Tibial nerve (tissue), 4 donors: ENCODE measurements around the gene LTC4S. TPM values are rescaled to one million over a fixed set of nuclear protein-coding genes. Genes with fewer than 3 reads are reported as not detected.

Experiments used
- DNase-seq, 2 donors: peaks; one replicate each; pipeline ENCODE4 v3.0.0-alpha.2; 2019; ENCODE audit warnings: low spot score in 2 of 2
- H3K27ac ChIP-seq, 4 donors: fragments of 200-600 bp; sonication (generic) in 3 of 4; one replicate each; pipeline ENCODE4 v1.5.1; 2017 to 2019; ENCODE audit warnings: mild to moderate bottlenecking in 1 of 4
- H3K27me3 ChIP-seq, 2 donors: fragments of 200-600 bp; sonication (generic) in 1 of 2; one replicate each; pipeline versions ENCODE4 v1.5.1 to v1.6.0; 2017 to 2019
- H3K36me3 ChIP-seq, 3 donors: fragments of 200-600 bp; sonication (generic); one replicate each; pipeline ENCODE4 v1.5.1; 2018 to 2019
- H3K4me1 ChIP-seq, 4 donors: fragments of 200-600 bp; sonication (generic) in 3 of 4; one replicate each; pipeline ENCODE4 v1.5.1; 2017 to 2019
- H3K4me3 ChIP-seq, 4 donors: fragments of 200-600 bp; sonication (generic) in 3 of 4; one replicate each; pipeline ENCODE4 v1.5.1; 2017 to 2019; ENCODE audit warnings: mild to moderate bottlenecking in 1 of 4, moderate library complexity in 1 of 4
- H3K9me3 ChIP-seq, 4 donors: fragments of 200-600 bp; sonication (generic) in 3 of 4; one replicate each; pipeline ENCODE4 v1.5.1; 2017 to 2019
- EP300 ChIP-seq, 2 donors: sonication (generic); formaldehyde crosslinking; IDR thresholded peaks; one replicate each; pipeline ENCODE4 v1.6.1; 2017; ENCODE audit warnings: antibody characterized with exemption in 2 of 2, mild to moderate bottlenecking in 1 of 2
- POLR2A ChIP-seq, 2 donors: fragments of 450-650 bp; IDR thresholded peaks; one replicate each; pipeline ENCODE4 v1.6.1; 2017; ENCODE audit warnings: antibody characterized with exemption in 2 of 2, mild to moderate bottlenecking in 2 of 2, moderate library complexity in 2 of 2
- WGBS, 2 donors: methylation state at CpG; one replicate each; pipeline ENCODE4 v1.1.5; 2018; 5-methylcytosine and 5-hydroxymethylcytosine counted together
- total RNA-seq, 4 donors: library from RNA; depleted of rRNA; stranded (reverse); fragments of >200 nt; gene quantifications; one replicate each; pipeline ENCODE4 v1.1.0, GENCODE V29; 2016
- TF ChIP-seq, protein P1 (sequence below), 5 experiments: fragments of 200-600 bp in 3 of 5; fragments of 450-650 bp in 2 of 5; sonication (generic) in 3 of 5; IDR thresholded peaks; one replicate each; pipeline ENCODE4 v1.5.1; 2016 to 2019; ENCODE audit warnings: antibody characterized with exemption in 5 of 5, mild to moderate bottlenecking in 3 of 5, moderate library complexity in 2 of 5

Gene LTC4S
- total RNA-seq, 4 donors from 2014 or later: 7.6 to 38.6 (median 18.4) TPM

DNA sequence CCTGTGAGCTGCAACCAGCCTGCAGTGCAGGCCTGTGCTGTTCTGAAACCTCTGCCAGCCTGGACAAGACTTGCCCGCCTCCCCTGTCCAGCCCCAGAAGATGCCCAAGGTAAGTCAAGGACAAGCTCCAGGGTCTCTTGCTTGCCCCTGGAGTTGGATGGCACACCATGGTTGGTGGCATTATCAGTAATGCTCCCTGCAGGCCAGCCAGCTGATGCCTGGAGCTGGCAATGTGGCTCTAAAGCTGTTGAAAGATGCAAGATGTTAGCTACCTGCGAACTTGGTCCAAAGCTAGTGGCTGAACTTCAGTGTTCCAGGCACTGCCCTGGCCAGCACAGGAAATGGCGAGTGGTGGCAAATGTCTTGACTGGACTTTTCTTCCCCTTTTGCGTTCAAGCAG is 14.0 kb upstream of the LTC4S start:
- Histone ChIP-seq H3K36me3 (peaks cover 0 to 57% (median 10%) of the 10 kb centered on the region in 3 donors), H3K27me3 (no peaks in the 10 kb centered on the region), H3K4me1 (no peaks in the 10 kb centered on the region), H3K27ac (no peak overlapping the region), H3K9me3 (no peaks in the 10 kb centered on the region), H3K4me3 (no peak overlapping the region)
- no peak for DNase-seq
- no peak for TF ChIP-seq POLR2A (IDR thresholded peaks at IDR 0.05)
- TF ChIP-seq, protein P1, sequence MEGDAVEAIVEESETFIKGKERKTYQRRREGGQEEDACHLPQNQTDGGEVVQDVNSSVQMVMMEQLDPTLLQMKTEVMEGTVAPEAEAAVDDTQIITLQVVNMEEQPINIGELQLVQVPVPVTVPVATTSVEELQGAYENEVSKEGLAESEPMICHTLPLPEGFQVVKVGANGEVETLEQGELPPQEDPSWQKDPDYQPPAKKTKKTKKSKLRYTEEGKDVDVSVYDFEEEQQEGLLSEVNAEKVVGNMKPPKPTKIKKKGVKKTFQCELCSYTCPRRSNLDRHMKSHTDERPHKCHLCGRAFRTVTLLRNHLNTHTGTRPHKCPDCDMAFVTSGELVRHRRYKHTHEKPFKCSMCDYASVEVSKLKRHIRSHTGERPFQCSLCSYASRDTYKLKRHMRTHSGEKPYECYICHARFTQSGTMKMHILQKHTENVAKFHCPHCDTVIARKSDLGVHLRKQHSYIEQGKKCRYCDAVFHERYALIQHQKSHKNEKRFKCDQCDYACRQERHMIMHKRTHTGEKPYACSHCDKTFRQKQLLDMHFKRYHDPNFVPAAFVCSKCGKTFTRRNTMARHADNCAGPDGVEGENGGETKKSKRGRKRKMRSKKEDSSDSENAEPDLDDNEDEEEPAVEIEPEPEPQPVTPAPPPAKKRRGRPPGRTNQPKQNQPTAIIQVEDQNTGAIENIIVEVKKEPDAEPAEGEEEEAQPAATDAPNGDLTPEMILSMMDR (IDR thresholded peaks at IDR 0.05): no peak
- no peak for TF ChIP-seq EP300 (IDR thresholded peaks at IDR 0.05)
- WGBS, 2 donors: 83 to 100% methylated on average over 4 of the region's 4 CpGs

DNA sequence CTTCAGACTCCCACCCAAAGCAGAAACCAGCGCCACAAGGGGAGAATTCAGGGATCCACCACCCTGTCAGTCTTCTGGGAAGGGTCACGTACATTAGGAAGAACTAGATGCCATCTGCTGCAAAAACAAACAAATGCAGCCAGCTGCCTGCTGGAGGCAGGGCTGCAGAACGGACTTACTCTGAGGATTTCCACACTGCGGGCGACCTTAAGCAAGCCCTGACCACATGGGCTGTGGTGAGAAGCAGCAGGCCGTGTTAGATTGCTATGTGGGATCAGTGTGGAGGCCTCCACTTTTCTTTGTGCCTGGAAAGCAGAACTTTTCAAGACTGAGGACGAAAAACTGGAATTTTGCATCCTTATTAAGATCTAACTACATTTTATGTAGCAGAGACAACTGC is 13.4 kb upstream of the LTC4S start:
- 76 to 85% methylated on average over 7 of the region's 7 CpGs for WGBS, 2 donors
- Histone ChIP-seq H3K4me1 (no peaks in the 10 kb centered on the region), H3K27me3 (no peaks in the 10 kb centered on the region), H3K9me3 (no peaks in the 10 kb centered on the region), H3K27ac (no peak overlapping the region), H3K4me3 (no peak overlapping the region), H3K36me3 (peaks cover 0 to 53% (median 10%) of the 10 kb centered on the region in 3 donors)
- DNase-seq: no peak
- no peak for TF ChIP-seq POLR2A (IDR thresholded peaks at IDR 0.05)
- TF ChIP-seq, protein P1 (IDR thresholded peaks at IDR 0.05): no peak
- no peak for TF ChIP-seq EP300 (IDR thresholded peaks at IDR 0.05)

DNA sequence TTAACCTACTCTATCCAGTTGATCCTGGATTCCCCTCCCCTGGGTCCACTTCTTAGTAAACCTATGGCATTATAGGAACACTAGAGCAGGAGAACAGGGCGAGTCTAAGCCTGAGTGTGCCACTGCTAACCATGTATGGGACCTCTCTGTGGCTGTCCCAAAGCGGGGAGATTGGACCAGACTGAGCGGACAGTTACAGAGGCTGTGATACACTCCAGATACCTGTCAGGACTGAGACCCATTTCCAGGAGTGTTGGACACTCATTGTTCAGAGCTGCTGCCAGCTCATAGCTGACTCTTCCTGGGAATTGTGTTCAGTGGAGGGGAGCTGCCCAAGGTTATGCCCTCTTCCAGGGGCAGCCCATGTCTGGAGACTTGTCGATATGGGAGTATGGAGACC is 11.9 kb upstream of the LTC4S start:
- H3K36me3 ChIP-seq: peaks cover 0 to 39% (median 0%) of the 10 kb centered on the region in 3 donors
- no peak overlapping the region for H3K4me3 ChIP-seq
- no peaks in the 10 kb centered on the region for H3K27me3 ChIP-seq
- no peak overlapping the region for H3K27ac ChIP-seq
- WGBS, 2 donors: 95% methylated on average over 3 to 4 of the region's 4 CpGs
- no peak for TF ChIP-seq POLR2A (IDR thresholded peaks at IDR 0.05)
- TF ChIP-seq, protein P1 (IDR thresholded peaks at IDR 0.05): no peak
- no peak for TF ChIP-seq EP300 (IDR thresholded peaks at IDR 0.05)
- H3K9me3 ChIP-seq: no peaks in the 10 kb centered on the region
- DNase-seq: no peak
- H3K4me1 ChIP-seq: no peaks in the 10 kb centered on the region

DNA sequence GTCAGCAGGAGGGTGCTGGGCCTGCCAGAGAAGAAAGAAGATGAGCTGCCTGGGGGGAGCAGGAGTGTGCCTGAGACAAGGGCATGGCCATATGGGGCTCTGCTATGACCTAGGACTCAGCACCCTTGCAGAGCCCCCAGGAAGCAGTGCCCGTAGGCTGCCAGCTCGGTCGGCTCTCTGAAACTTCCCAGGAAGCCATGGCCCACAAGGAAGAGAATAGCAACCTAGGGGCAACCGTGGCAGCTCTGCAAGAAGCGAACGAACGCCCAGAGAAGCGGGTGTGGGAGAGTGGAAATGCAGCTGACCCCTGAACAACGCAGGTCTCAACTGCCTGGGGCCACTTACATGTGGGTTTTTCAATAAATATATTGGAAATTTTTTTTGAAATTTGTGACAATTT is 10.7 kb upstream of the LTC4S start:
- no peak overlapping the region for H3K4me3 ChIP-seq
- WGBS, 2 donors: 90 to 91% methylated on average over 9 of the region's 9 CpGs
- H3K9me3 ChIP-seq: no peaks in the 10 kb centered on the region
- no peaks in the 10 kb centered on the region for H3K4me1 ChIP-seq
- no peak overlapping the region for H3K27ac ChIP-seq
- TF ChIP-seq, protein P1 (IDR thresholded peaks at IDR 0.05): no peak
- TF ChIP-seq EP300 (IDR thresholded peaks at IDR 0.05): no peak
- TF ChIP-seq POLR2A (IDR thresholded peaks at IDR 0.05): no peak
- H3K36me3 ChIP-seq: peaks cover 0 to 28% (median 0%) of the 10 kb centered on the region in 3 donors
- DNase-seq: no peak
- H3K27me3 ChIP-seq: no peaks in the 10 kb centered on the region

DNA sequence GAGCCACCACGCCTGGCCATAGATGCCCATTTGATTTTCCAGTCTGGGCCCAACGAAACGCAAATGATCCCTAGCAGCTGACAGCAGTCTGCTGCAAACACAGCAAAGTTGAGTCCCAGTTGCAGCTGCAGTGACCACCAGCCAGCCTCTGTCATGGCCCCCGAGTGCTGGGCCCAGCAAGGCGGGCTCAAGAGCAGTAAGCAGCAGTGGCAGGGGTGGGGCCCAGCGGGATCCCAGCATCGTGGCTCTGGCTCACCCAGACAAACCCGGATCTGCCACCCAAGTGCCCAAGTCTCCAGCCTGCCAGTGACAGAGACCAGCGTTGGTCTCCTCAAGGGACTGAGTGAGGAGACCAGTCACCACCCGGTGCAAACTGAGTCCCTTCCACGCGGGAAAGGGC is 6.9 kb upstream of the LTC4S start:
- WGBS, 2 donors: 74 to 76% methylated on average over 11 of the region's 12 CpGs
- Histone ChIP-seq H3K9me3 (no peaks in the 10 kb centered on the region), H3K27ac (no peak overlapping the region), H3K4me1 (no peaks in the 10 kb centered on the region), H3K27me3 (no peaks in the 10 kb centered on the region), H3K36me3 (peaks cover 0 to 5% (median 0%) of the 10 kb centered on the region in 3 donors), H3K4me3 (no peak overlapping the region)
- TF ChIP-seq, protein P1 (IDR thresholded peaks at IDR 0.05): no peak
- TF ChIP-seq POLR2A (IDR thresholded peaks at IDR 0.05) (no peak), EP300 (IDR thresholded peaks at IDR 0.05) (no peak)
- no peak for DNase-seq
